Stimulated activated CD4-positive, alpha-beta T cell treated with anti-CD3 and anti-CD28 coated beads, Interleukin-2, amount 100 ng/mL, for 4 hours (primary cell): ENCODE measurements around the gene EFEMP2.

Source experiments
- DNase-seq: peaks from one replicate; pipeline ENCODE4 v3.0.0-alpha.2; 2020; ENCODE audit warnings: low read depth

The EFEMP2 gene

DNA sequence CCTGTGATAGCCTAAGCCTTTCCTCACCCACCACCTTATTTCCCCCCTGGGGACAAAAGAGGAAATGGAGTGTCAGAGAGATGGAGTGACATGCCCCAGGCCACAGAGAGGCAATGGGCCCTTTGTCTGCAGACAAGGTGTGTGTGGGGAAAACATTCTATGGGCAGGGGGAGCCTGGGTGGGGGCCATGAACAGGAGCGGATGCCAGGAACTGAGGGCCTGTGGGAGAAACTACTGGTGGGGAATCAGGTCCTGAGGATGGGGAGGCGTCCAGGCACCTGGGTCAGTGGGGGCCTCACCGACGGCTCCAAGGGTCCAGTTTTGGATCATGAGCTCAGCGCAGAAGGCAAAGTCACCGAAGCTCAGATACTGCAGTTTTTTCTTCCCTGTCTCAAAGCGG, 12.6 kb upstream of the EFEMP2 start:
- DNase-seq = no peak

DNA sequence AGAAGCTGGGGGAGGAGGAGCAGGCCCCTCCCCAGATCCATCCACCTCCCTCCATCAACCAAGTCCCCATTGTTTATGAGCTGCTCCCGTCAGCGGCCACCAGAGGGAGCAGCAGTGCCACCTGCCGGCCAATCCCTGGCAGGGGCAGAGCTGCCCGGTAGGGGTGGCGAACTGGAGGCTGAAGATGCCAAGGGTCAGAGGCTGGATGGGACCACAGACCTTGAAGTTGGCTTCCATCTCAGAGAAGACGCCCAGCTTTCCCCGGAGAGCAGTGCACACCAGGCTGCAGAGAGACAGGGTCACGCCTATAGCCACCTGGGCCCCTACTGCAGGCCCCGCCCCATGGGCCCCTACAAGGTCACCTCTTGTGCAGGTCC, 12.1 kb upstream of the EFEMP2 start:
- peak; percentile 69 for DNase-seq

DNA sequence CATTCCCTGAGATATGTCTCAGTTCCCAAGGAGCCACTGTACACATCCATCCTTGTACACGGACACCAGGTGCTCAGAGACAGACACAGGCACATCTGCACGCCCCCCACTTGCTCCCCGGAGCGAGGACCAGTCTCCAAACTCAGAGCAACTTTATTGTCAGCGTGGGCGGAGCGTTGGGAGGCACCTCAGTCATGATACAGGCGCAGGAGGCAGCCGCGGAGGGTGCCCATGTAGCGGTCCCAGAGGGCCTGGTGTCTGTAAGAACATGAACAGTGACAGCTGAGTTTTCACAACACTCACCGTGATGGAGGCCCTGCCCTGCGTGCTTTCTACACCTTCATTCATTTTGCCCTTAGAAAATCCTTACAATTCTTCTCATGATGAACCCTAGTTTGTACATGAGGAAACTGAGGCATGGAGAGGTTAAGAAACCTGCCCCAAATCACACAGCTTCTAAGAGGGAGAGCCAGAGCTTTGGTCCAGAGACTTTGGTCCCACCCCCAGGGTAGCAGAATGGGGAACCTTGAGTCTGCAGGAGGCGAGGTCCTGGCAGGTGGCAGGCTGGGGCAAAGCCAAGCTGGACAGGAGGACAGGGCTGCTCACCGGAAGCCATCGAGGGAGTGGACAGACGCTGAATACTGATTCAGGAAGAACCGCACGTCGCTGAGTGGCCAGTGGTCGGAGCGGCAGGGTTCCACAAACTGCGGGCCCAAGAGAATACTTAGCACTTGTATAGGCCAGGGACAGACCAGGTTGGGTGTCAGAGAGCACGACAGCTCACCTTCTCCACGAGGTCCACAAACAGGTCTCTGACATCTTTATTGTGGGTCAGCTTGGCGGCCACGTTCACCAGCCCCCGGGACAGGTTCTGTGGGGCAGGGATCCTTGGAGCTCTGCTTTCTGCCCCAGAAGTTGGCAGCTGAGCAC, 11.5 kb upstream of the EFEMP2 start:
- DNase-seq = no peak

DNA sequence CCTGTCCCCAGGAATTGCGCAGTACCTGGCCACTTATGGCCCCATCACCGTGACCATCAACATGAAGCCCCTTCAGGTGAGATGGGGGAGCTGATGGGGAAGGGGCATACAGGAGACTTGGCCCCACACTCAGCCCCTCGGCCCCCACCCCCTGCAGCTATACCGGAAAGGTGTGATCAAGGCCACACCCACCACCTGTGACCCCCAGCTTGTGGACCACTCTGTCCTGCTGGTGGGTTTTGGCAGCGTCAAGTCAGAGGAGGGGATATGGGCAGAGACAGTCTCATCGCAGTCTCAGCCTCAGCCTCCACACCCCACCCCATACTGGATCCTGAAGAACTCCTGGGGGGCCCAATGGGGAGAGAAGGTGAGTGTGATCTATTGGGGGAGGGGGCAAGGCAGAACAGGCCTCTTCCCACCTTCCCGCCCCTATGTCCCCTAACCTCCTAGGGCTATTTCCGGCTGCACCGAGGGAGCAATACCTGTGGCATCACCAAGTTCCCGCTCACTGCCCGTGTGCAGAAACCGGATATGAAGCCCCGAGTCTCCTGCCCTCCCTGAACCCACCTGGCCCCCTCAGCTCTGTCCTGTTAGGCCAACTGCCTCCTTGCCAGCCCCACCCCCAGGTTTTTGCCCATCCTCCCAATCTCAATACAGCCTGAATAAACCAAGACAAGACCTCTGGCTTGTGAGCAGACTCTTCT, 10.6 kb upstream of the EFEMP2 start:
- DNase-seq = no peak

DNA sequence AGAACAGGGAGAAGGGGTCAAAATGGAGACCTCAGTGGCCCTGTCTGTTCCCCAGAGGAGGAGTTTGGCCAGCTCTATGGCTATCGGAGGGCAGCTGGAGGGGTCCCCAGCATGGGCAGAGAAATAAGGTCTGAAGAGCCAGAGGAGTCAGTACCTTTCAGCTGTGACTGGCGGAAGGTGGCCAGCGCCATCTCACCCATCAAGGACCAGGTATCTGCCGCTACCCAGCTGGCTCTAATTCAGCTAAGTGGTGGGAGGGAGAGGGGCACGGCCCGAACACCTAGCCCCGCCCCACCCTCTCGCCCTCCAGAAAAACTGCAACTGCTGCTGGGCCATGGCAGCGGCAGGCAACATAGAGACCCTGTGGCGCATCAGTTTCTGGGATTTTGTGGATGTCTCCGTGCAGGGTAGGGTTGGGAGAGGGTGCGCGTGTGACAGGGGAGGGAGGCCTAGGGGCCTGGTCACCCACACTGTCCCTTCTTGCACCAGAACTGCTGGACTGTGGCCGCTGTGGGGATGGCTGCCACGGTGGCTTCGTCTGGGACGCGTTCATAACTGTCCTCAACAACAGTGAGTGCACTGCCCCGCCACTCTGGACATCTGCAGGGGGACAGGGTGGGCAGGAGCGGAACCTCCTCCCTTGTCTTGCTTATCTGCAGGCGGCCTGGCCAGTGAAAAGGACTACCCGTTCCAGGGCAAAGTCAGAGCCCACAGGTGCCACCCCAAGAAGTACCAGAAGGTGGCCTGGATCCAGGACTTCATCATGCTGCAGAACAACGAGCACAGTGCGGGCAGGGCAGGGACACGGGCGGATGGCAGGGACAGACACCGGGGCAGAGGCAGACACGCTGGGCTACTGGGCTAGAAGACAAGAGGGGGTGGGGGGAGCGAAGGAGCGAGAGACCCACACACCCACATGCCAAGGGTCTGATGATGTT, 9.8 kb upstream of the EFEMP2 start:
- no peak for DNase-seq

DNA sequence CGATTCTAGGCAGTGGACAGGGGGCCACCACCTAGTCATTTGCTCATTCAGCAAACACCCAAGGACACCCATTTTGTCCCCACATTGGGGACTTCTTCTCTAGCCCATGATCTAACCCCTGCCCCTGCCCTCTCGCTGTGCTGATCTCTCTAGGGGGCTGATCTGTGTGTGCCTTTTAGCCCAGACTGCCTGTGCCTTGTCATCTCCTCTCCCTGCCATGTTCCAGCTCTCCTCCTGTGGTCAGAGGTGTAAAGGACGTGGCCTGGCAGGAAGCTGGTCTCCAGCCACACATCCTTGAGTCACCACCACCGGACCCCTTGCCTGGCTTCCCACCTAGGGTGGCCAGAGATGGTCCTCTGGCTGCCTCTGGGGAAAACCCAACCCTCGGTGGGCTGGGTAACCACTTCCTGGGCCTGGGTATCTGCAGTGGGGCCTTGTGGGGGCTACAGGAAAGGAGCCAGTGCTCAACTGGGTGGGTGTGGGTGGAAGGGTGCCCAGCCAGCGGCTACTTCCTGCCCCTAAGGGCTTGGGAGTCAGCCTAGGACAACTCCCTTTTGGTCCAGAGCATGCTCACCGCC, 8.3 kb upstream of the EFEMP2 start:
- no peak for DNase-seq

DNA sequence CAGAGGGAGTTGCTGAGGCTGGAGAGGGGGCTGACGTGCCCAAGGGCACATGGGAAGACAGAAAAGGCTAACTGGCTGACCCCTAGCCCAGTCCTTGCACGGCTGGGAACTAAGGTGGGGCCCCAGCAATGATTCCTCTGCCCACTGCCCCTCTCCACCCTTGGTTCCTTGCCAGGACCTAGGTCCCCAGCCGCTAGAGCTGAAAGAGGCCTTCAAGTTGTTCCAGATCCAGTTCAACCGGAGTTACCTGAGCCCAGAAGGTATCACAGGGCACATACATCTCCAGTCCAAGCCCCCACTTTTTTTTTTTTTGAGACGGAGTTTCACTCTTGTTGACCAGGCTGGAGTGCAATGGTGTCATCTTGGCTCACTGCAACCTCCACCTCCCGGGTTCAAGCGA, 7.4 kb upstream of the EFEMP2 start:
- DNase-seq = no peak

DNA sequence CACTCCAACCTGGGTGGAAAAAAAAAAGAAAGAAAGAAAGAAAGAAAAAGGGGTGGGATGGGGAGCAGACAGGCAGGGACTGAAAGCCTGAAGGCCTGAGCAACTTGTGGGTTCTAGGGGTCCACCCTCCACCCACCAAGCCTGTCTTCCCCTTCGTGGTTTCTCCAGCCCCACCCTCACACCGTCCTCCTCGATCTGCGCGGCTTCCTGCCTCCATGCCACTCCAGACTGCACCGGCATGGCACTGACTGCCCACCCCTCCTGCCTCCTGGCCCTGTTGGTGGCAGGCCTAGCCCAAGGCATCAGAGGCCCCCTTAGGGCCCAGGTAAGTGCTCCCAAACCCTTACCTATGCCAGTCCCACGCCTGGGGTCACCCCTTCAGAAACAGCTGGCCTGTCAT, 7.0 kb upstream of the EFEMP2 start, which contains the start of gene CTSW:
Gene CTSW (plus strand): TSS at position 221 of the 400 bp plus-strand sequence. CDS start 18 bp downstream, at position 239.
- no peak for DNase-seq

DNA sequence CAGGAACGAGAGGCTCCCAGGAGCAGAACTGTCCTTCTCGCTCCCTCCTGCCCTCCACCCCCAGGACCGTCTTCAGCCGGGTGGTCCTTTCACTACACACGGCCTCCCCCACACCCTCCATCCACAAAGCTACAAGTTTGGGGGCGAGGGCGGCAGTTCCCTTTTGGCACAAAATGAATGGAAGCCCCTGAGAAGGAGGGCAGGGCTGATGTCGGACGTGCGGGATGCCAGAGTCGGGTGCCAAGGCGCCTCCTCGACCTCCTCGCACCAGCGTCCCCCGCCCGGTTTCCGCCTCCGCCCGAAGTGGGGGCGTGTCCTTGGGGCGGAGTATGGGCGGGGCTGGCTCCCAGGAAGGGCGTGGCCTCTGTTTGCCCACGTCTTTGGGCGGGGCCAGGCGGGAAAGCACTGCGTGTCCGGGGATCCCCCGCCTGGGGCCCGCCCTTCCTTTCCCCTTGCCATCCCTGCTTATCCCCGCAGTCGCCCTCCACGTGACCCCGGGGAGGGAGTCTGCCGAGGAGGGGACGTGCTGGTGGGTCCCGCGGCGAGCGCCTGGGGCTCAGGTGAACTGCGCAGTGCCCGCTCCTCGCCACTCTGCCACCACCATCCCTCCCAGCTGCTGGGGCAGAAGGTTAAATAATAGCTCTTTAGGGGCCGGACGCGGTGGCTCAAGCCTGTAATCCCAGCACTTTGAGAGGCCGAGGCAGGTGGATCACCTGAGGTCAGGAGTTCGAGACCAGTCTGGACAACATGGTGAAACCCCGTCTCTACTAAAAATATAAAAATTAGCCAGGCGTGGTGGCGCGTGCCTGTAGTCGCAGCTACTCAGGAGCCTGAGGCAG, 937 bp upstream of the EFEMP2 start:
- DNase-seq = peak; percentile 93

DNA sequence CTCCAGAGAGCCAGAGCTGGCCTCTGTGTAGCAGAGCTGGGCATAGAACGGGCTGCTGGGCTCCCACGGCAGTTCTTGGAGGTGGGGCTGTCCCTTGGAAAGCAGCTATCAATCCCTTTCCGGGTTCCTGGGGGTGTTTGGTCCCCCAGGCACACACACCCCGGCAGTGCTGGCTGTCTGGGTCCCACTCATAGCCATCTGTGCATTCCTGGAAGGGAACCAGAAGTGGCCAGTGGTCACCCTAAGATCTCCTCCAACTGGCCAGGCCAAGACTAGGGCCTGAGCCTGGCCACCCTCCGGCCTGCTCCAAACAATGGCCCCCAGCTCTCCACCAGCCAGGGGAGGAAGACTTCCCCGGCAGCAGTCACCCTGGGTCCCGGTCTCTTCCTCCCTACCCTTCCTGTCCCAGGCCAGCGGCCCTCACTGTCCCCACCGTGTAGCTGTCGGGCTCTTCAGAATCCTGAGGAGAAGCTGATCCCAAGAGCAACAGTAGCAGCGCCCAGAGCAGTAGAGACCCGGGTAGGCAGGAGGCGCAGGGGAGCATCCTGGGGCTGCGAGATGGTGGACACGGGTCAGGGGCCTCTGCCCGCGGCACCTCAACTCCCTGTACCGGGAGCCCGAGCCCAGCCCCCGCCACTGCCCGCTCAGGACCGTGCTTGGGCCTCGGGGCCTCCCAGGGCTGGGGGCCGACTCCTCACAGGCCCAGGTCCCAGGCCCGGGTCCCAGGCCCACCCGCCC, 620 bp downstream of the EFEMP2 start:
- no peak for DNase-seq

DNA sequence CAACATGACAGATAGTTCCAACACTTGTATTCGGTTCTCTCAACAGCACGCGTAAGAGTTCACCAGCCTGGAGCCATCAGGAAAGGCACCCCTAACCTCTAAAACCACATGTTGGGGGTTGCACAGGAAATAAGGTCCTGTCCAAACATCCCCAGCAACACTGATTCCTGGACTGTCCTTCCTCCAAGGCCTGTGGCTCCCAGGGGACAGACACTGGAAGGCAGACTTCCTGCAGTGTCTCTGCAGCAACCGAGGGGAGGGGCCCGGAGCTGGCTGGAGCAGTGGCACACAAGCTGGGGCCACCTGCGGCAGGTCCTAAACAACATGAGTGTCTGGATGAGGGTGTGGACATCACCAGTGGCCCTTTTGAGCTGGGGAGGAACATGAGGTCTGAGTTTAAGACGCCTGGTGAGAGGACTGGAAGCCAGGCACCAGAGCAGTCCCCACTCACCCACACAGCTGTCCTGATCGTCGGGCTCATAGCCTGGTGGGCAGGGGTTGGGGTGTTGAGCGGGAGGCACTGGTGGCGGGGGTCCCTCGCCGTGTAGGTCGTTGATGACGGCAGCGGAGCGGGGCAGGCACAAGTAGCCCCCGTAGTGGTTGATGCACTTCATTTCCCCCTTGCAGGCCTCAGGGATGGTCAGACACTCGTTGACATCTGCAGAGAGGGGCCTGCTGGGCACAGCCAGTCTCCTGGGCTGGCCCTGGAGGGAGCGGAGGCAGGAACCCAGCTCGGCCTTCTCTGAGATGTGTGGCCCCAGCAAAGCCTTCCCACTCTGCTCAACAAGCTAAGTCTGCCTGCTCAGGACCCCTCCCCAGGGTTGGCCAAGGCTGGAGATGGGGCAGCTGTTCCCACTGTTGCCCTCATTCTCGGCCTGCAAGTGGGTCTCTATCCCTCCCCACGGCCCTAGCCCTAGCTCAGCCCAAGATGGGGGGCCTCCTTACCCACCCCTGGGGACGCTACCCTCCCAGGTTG, 1.6 kb downstream of the EFEMP2 start:
- no peak for DNase-seq

DNA sequence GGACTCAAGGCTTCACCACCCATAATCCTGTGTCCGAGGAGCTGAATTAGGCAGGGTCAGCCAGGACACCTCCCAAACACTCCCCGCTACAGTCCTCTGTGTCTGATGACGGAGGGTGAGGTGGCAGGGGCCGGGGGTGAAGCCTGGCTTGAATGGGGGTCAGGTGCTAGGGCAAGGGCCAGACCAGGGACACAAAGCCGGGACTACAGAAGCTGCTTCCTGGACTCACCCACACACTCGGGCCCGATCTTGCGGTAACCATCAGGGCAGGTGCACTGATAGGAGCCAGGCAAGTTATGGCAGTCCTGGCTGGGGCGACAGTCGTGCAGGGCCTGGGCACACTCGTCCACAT, 2.3 kb downstream of the EFEMP2 start:
- no peak for DNase-seq

DNA sequence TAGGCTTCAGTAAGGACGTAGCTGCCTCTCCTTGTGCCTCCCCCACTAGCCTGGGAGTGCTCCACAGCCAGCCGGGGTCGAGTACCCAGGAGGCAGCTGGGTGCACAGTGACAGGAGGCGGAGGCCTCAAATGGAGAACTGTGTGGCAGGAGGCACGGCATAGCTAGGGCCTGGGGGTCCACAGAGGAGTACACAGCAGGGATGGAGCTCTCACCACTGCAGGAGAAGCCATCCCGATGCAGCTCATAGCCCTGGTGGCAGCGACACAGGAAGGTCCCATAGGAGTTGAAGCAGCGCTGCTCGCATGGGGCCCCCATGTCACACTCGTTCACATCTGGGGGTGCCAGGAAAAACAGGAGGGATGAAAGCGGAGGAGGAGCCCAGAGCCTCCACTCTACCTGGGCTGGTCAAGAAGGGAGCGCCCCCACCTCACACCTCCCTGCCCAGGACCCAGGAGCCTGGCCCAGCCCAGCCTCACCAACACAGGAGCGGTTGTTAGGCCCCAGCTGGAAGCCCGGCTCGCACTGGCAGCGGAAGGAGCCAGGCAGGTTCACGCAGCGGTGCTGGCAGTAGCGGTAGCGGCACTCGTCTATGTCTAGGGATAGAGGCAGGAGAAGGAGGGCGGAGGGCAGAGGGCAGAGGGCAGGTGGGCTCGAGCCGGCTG, 2.8 kb downstream of the EFEMP2 start:
- no peak for DNase-seq

DNA sequence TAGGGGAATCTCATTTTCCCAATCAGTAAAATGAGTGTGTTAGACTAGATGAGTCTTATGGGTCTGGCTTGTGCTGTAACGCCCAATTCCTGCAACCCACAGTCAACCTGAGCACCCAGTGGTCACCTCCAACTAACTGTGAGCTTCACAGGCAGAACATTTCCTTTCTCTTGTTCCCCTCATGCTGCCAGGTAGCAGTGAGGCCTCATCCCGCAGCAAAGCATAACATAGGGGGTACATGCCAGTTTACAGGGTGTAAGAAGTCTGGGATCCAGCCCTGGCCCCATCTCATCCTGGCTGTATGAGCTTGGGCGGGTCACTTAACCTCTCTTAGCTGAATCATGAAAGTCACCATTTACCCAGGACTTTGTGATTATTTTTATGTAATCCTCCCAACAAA, 3.7 kb downstream of the EFEMP2 start:
- no peak for DNase-seq

DNA sequence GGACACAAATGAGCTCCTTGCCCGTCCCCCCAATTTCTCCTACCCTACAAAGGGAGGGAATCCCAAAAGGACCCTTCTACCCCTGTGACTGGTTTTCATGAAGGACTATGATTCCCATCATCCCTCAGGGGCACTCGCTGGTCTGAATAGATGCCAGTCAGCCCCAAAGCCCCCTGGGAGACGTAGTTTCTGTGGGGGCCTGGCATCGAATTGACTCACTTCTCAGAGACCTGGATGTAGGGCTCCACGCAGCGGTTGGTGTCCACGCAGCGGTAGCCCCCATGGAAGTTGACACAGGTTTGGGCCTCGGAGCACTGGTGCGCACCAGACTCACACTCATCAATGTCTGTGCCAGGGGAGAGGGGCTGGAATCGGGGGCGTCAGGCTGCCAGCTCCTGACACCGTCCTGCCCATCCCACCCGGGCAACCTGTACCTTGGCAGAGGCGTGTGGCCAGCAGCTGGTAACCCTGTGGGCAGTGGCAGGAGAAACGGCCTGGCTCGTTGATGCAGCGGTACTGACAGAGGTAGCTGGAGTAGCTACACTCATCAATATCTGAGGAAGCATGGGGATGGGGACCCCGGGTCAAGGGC, 4.4 kb downstream of the EFEMP2 start:
- DNase-seq = no peak

DNA sequence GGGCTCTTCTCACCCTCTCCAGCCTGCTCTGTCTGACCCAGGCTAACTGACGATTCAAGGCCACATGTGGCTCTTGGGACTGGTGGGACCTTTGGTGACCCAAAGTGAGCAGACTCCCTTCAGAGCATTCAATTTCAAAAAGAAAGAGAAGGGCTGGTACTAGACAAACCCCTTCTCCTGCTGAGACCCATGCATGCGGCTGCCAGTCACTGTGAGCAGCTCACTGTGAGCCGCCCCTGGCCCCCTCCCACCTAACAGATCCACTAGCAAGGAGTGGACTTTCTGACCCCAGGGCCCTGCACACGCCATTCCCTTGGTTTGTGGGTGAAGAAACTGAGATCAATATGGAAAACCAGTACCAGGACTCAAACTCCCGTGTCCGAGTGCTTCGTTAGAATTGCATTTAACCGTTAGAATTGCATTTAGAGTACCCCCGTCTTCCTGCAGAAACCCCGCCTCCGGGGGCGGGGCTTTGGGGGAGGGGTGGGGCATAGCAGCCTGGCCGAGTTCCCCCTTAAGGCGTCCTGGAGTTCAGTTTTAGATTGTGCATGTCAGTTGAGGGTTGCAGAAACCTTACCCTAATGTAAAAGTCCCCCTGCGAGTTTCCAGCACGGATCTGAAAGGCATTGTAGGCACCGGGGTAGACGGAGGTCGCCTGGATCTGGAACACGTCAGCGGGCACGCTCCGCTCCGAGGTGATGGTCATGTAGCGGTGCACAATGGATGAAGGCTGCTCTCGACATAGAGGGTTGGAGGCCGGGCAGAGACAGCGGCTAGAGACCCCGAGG, 5.1 kb downstream of the EFEMP2 start:
- no peak for DNase-seq
